OCI-LY7 (cell line): ENCODE results near the gene AP3B2. TPM values are rescaled to one million over a fixed set of nuclear protein-coding genes. Genes with fewer than 3 reads are reported as not detected.

Experiments
- BruUV-seq: library from RNA; stranded (reverse); fragments of 400-500 nt; replicated peaks from 2 replicates; lab custom pipeline; 2021; lab: Mats Ljungman, UMichigan
- CTCF ChIA-PET: fragments of 300-600 bp; sonication (Branson Sonifier 250); formaldehyde crosslinking; loops from one replicate; lab custom pipeline; 2022; ENCODE audit warnings: antibody characterized with exemption; ENCODE audit not compliant: unreplicated experiment; lab: Charles Lee
- POLR2A ChIA-PET: fragments of 300-600 bp; sonication (Branson Sonifier 250); formaldehyde crosslinking; loops from one replicate; lab custom pipeline; 2022; ENCODE audit warnings: antibody characterized with exemption; lab: Charles Lee
- DNase-seq: peaks from one replicate; pipeline ENCODE4 v3.0.0-alpha.2; 2015; ENCODE audit warnings: low spot score
- H2AFZ ChIP-seq: fragments of 200-600 bp; sonication (generic), shearing (Covaris generic); 2 replicates; pipeline ENCODE4 v1.6.1; 2014; ENCODE audit warnings: mild to moderate bottlenecking, antibody characterized with exemption, low read length, moderate library complexity
- H3K27ac ChIP-seq: fragments of 200-600 bp; sonication (generic); 2 replicates; pipeline ENCODE4 v1.5.1; 2014; ENCODE audit warnings: mixed run types, low read depth, mild to moderate bottlenecking, moderate library complexity, low read length, inconsistent platforms; ENCODE audit not compliant: poor library complexity, severe bottlenecking
- H3K36me3 ChIP-seq: fragments of 200-600 bp; sonication (generic); 2 replicates; pipeline ENCODE4 v1.6.1; 2014; ENCODE audit warnings: mild to moderate bottlenecking, antibody characterized with exemption, low read length, moderate library complexity, mixed read lengths; ENCODE audit not compliant: insufficient read depth
- H3K4me1 ChIP-seq: fragments of 200-600 bp; sonication (generic); 2 replicates; pipeline ENCODE4 v1.5.1; 2014; ENCODE audit warnings: mild to moderate bottlenecking, low read length; ENCODE audit not compliant: insufficient read depth, poor library complexity, severe bottlenecking
- H3K4me2 ChIP-seq: fragments of 200-600 bp; sonication (generic); 2 replicates; pipeline ENCODE4 v1.6.1; 2014; ENCODE audit warnings: mild to moderate bottlenecking, low read length
- H3K4me3 ChIP-seq: fragments of 200-600 bp; sonication (generic); 2 replicates; pipeline ENCODE4 v1.5.1; 2014; ENCODE audit warnings: mild to moderate bottlenecking, low read depth, low read length; ENCODE audit not compliant: poor library complexity, severe bottlenecking
- H3K79me2 ChIP-seq: fragments of 200-600 bp; sonication (generic); 2 replicates; pipeline ENCODE4 v1.6.1; 2016; ENCODE audit warnings: low read depth, mild to moderate bottlenecking, low read length, moderate library complexity, mixed read lengths; ENCODE audit not compliant: insufficient read depth
- H3K9me2 ChIP-seq: fragments of 200-600 bp; sonication (generic); 2 replicates; pipeline ENCODE4 v1.6.1; 2016; ENCODE audit warnings: mild to moderate bottlenecking, low read length, mixed read lengths; ENCODE audit not compliant: insufficient read depth
- H3K9me3 ChIP-seq: fragments of 200-600 bp; sonication (generic); 2 replicates; pipeline ENCODE4 v1.6.1; 2014; ENCODE audit warnings: mild to moderate bottlenecking, mixed run types, low read length, mixed read lengths
- H4K20me1 ChIP-seq: fragments of 200-600 bp; sonication (generic); 2 replicates; pipeline ENCODE4 v1.6.1; 2014; ENCODE audit warnings: mild to moderate bottlenecking, antibody characterized with exemption, low read length, moderate library complexity, mixed read lengths; ENCODE audit not compliant: insufficient read depth
- CTCF ChIP-seq: fragments of 200-600 bp; sonication (generic); conservative IDR thresholded peaks from 2 replicates; pipeline ENCODE4 v1.5.1; 2014; ENCODE audit warnings: mild to moderate bottlenecking, antibody characterized with exemption, low read length, moderate library complexity, mixed read lengths
- EZH2phosphoT487 ChIP-seq: fragments of 200-600 bp; sonication (generic); IDR thresholded peaks from 2 replicates; pipeline ENCODE4 v1.6.1; 2018; ENCODE audit warnings: low read depth, borderline replicate concordance, mild to moderate bottlenecking, mixed run types, antibody characterized with exemption, low read length, moderate library complexity, mixed read lengths
- intact Hi-C: fragments of 100-400 bp; cut with micrococcal nuclease; formaldehyde crosslinking; loops from one replicate; pipeline ENCODE4 v1.10.0; 2022; ENCODE audit not compliant: unreplicated experiment
- total RNA-seq, 2 experiments: library from RNA; depleted of rRNA in 1 of 2; stranded (reverse); fragments of >200 nt in 1 of 2; shearing (Covaris generic) in 1 of 2; gene quantifications; 2 replicates each; pipeline ENCODE4 v1.2.3, GENCODE V29; 2014 to 2022

AP3B2 gene
- total RNA-seq, 2 experiments from 2014 or later = 0.13 TPM; not detected in 1

GRCh38 chr15:82625136-82625535 is 84.5 kb downstream of the AP3B2 start:
- H2AFZ ChIP-seq = no peak overlapping the region
- CTCF ChIA-PET = no interaction called here
- no peaks in the 10 kb centered on the region for H3K9me3 ChIP-seq
- intact Hi-C loops = no loop called here
- BruUV-seq = no TSS peak
- H4K20me1 ChIP-seq = no peaks in the 10 kb centered on the region
- POLR2A ChIA-PET = no interaction called here
- DNase-seq = no peak
- no peaks in the 10 kb centered on the region for H3K9me2 ChIP-seq
- no peak for TF ChIP-seq CTCF
- TF ChIP-seq EZH2phosphoT487 = no peak
- H3K36me3 ChIP-seq = no peaks in the 10 kb centered on the region
- H3K4me2 ChIP-seq = no peak overlapping the region
- H3K79me2 ChIP-seq = no peaks in the 10 kb centered on the region
- H3K4me3 ChIP-seq = no peak overlapping the region
- H3K4me1 ChIP-seq = no peaks in the 10 kb centered on the region
- no peak overlapping the region for H3K27ac ChIP-seq

GRCh38 chr15:82624438-82624837 is 85.2 kb downstream of the AP3B2 start:
- H3K9me2 ChIP-seq = no peaks in the 10 kb centered on the region
- H3K79me2 ChIP-seq = no peaks in the 10 kb centered on the region
- H3K27ac ChIP-seq = no peak overlapping the region
- ChIA-PET POLR2A (interaction anchor here (0.6 kb wide), 1 partner anchor 364 kb away, joined by 3 read pairs; no protein-coding TSS in a partner anchor), CTCF (no interaction called here)
- H3K4me2 ChIP-seq = no peak overlapping the region
- no TSS peak for BruUV-seq
- no peaks in the 10 kb centered on the region for H3K9me3 ChIP-seq
- H3K4me3 ChIP-seq = no peak overlapping the region
- H2AFZ ChIP-seq = no peak overlapping the region
- no peaks in the 10 kb centered on the region for H3K36me3 ChIP-seq
- H3K4me1 ChIP-seq = no peaks in the 10 kb centered on the region
- DNase-seq = no peak
- intact Hi-C loops = no loop called here
- TF ChIP-seq CTCF (no peak), EZH2phosphoT487 (no peak)
- H4K20me1 ChIP-seq = no peaks in the 10 kb centered on the region

GRCh38 chr15:82624008-82624407 is 85.7 kb downstream of the AP3B2 start:
- Histone ChIP-seq H3K4me2 (no peak overlapping the region), H3K4me3 (no peak overlapping the region), H2AFZ (no peak overlapping the region), H3K4me1 (no peaks in the 10 kb centered on the region), H3K79me2 (no peaks in the 10 kb centered on the region), H3K9me2 (no peaks in the 10 kb centered on the region), H3K9me3 (no peaks in the 10 kb centered on the region), H3K27ac (no peak overlapping the region), H4K20me1 (no peaks in the 10 kb centered on the region), H3K36me3 (no peaks in the 10 kb centered on the region)
- BruUV-seq = no TSS peak
- TF ChIP-seq EZH2phosphoT487 (no peak), CTCF (no peak)
- CTCF ChIA-PET = no interaction called here
- POLR2A ChIA-PET = interaction anchor here (0.6 kb wide), 1 partner anchor 364 kb away, joined by 3 read pairs; no protein-coding TSS in a partner anchor
- intact Hi-C loops = no loop called here
- no peak for DNase-seq
